Activated T-cell treated with anti-CD3 and anti-CD28 coated beads, Interleukin-2, amount 50 U/mL, for 24 hours (primary cell): ENCODE results near the gene BTBD16.

Experiments used
- DNase-seq: peaks from one replicate; pipeline ENCODE4 v3.0.0-alpha.2; 2020
- H3K27ac Mint-ChIP-seq: 2 replicates; pipeline ENCODE4 v1.8.0; 2020; ENCODE audit warnings: mild to moderate bottlenecking, mixed read lengths
- H3K27me3 Mint-ChIP-seq: 2 replicates; pipeline ENCODE4 v1.8.0; 2020; ENCODE audit warnings: mixed read lengths
- H3K36me3 Mint-ChIP-seq: 2 replicates; pipeline ENCODE4 v1.8.0; 2020; ENCODE audit warnings: low read depth, mixed read lengths
- H3K4me1 Mint-ChIP-seq: 2 replicates; pipeline ENCODE4 v1.8.0; 2020; ENCODE audit warnings: low read depth, mixed read lengths
- H3K4me3 Mint-ChIP-seq: 2 replicates; pipeline ENCODE4 v1.8.0; 2020; ENCODE audit warnings: mild to moderate bottlenecking, moderate library complexity, mixed read lengths
- H3K9me3 Mint-ChIP-seq: 2 replicates; pipeline ENCODE4 v1.8.0; 2020; ENCODE audit warnings: mixed read lengths

The BTBD16 gene

GRCh38 chr10:122277526-122278136 is 6.5 kb downstream of the BTBD16 start:
- no peak for DNase-seq
- Mint-ChIP-seq H3K4me3 (no peak overlapping the region), H3K36me3 (no peaks in the 10 kb centered on the region), H3K27ac (no peak overlapping the region), H3K27me3 (peaks cover 19% of the 10 kb centered on the region), H3K9me3 (no peaks in the 10 kb centered on the region), H3K4me1 (peaks cover 2% of the 10 kb centered on the region)

- no peak for DNase-seq
- Mint-ChIP-seq H3K27ac (no peak overlapping the region), H3K36me3 (no peaks in the 10 kb centered on the region), H3K9me3 (no peaks in the 10 kb centered on the region), H3K4me3 (no peak overlapping the region), H3K27me3 (peaks cover 25% of the 10 kb centered on the region), H3K4me1 (peaks cover 2% of the 10 kb centered on the region)
Observed at GRCh38 chr10:122279725-122280141, 8.6 kb downstream of the BTBD16 start.

GRCh38 chr10:122280156-122280555 is 9.1 kb downstream of the BTBD16 start:
- H3K27ac Mint-ChIP-seq: no peak overlapping the region
- no peak for DNase-seq
- peaks cover 2% of the 10 kb centered on the region for H3K4me1 Mint-ChIP-seq
- peaks cover 25% of the 10 kb centered on the region for H3K27me3 Mint-ChIP-seq
- no peak overlapping the region for H3K4me3 Mint-ChIP-seq
- H3K9me3 Mint-ChIP-seq: no peaks in the 10 kb centered on the region
- H3K36me3 Mint-ChIP-seq: no peaks in the 10 kb centered on the region

GRCh38 chr10:122281018-122281626 is 10.0 kb downstream of the BTBD16 start:
- no peaks in the 10 kb centered on the region for H3K9me3 Mint-ChIP-seq
- H3K36me3 Mint-ChIP-seq: no peaks in the 10 kb centered on the region
- H3K27ac Mint-ChIP-seq: no peak overlapping the region
- peaks cover 25% of the 10 kb centered on the region for H3K27me3 Mint-ChIP-seq
- peaks cover 2% of the 10 kb centered on the region for H3K4me1 Mint-ChIP-seq
- no peak overlapping the region for H3K4me3 Mint-ChIP-seq
- DNase-seq: no peak

GRCh38 chr10:122281751-122282150 is 10.7 kb downstream of the BTBD16 start:
- Mint-ChIP-seq H3K4me3 (no peak overlapping the region), H3K36me3 (no peaks in the 10 kb centered on the region), H3K27ac (no peak overlapping the region), H3K4me1 (peaks cover 2% of the 10 kb centered on the region), H3K27me3 (peaks cover 25% of the 10 kb centered on the region), H3K9me3 (no peaks in the 10 kb centered on the region)
- DNase-seq: no peak

GRCh38 chr10:122282253-122282671 is 11.2 kb downstream of the BTBD16 start:
- Mint-ChIP-seq H3K27me3 (peaks cover 25% of the 10 kb centered on the region), H3K4me3 (no peak overlapping the region), H3K9me3 (no peaks in the 10 kb centered on the region), H3K4me1 (peaks cover 2% of the 10 kb centered on the region), H3K36me3 (no peaks in the 10 kb centered on the region), H3K27ac (no peak overlapping the region)
- DNase-seq: no peak

- Mint-ChIP-seq H3K4me1 (peaks cover 2% of the 10 kb centered on the region), H3K27ac (no peak overlapping the region), H3K4me3 (no peak overlapping the region), H3K36me3 (no peaks in the 10 kb centered on the region), H3K27me3 (peaks cover 26% of the 10 kb centered on the region), H3K9me3 (no peaks in the 10 kb centered on the region)
- no peak for DNase-seq
Observed at GRCh38 chr10:122282909-122283308, 11.8 kb downstream of the BTBD16 start.

GRCh38 chr10:122285506-122286444 is 14.7 kb downstream of the BTBD16 start:
- peaks cover 16% of the 10 kb centered on the region for H3K27me3 Mint-ChIP-seq
- no peaks in the 10 kb centered on the region for H3K36me3 Mint-ChIP-seq
- no peak overlapping the region for H3K4me3 Mint-ChIP-seq
- H3K4me1 Mint-ChIP-seq: no peaks in the 10 kb centered on the region
- H3K27ac Mint-ChIP-seq: no peak overlapping the region
- no peak for DNase-seq
- no peaks in the 10 kb centered on the region for H3K9me3 Mint-ChIP-seq

GRCh38 chr10:122286867-122287266 is 15.8 kb downstream of the BTBD16 start:
- H3K9me3 Mint-ChIP-seq: no peaks in the 10 kb centered on the region

GRCh38 chr10:122287570-122287969 is 16.5 kb downstream of the BTBD16 start:
- peaks cover 9% of the 10 kb centered on the region for H3K27me3 Mint-ChIP-seq
- no peak overlapping the region for H3K4me3 Mint-ChIP-seq
- no peaks in the 10 kb centered on the region for H3K36me3 Mint-ChIP-seq
- no peaks in the 10 kb centered on the region for H3K9me3 Mint-ChIP-seq
- DNase-seq: no peak
- H3K27ac Mint-ChIP-seq: no peak overlapping the region
- H3K4me1 Mint-ChIP-seq: no peaks in the 10 kb centered on the region

More at GRCh38 chr10:122286867-122287266, 15.8 kb downstream of the BTBD16 start:
- no peak for DNase-seq
- H3K27me3 Mint-ChIP-seq: peaks cover 14% of the 10 kb centered on the region
- no peaks in the 10 kb centered on the region for H3K36me3 Mint-ChIP-seq
- no peaks in the 10 kb centered on the region for H3K4me1 Mint-ChIP-seq
- H3K4me3 Mint-ChIP-seq: no peak overlapping the region
- no peak overlapping the region for H3K27ac Mint-ChIP-seq

GRCh38 chr10:122288262-122288661 is 17.2 kb downstream of the BTBD16 start:
- no peak overlapping the region for H3K27ac Mint-ChIP-seq
- DNase-seq: no peak
- peaks cover 1% of the 10 kb centered on the region for H3K4me1 Mint-ChIP-seq
- H3K4me3 Mint-ChIP-seq: no peak overlapping the region
- H3K36me3 Mint-ChIP-seq: no peaks in the 10 kb centered on the region
- H3K27me3 Mint-ChIP-seq: peaks cover 5% of the 10 kb centered on the region
- no peaks in the 10 kb centered on the region for H3K9me3 Mint-ChIP-seq

GRCh38 chr10:122288917-122289316 is 17.8 kb downstream of the BTBD16 start:
- Mint-ChIP-seq H3K27ac (no peak overlapping the region), H3K27me3 (peaks cover 4% of the 10 kb centered on the region), H3K36me3 (no peaks in the 10 kb centered on the region), H3K9me3 (no peaks in the 10 kb centered on the region), H3K4me1 (peaks cover 3% of the 10 kb centered on the region), H3K4me3 (no peak overlapping the region)
- DNase-seq: no peak

- Mint-ChIP-seq H3K27ac (no peak overlapping the region), H3K4me1 (peaks cover 8% of the 10 kb centered on the region), H3K9me3 (no peaks in the 10 kb centered on the region), H3K36me3 (no peaks in the 10 kb centered on the region), H3K27me3 (peaks cover 3% of the 10 kb centered on the region), H3K4me3 (no peak overlapping the region)
- DNase-seq: no peak
Observed at GRCh38 chr10:122290334-122290733, 19.2 kb downstream of the BTBD16 start.

- Mint-ChIP-seq H3K27ac (no peak overlapping the region), H3K9me3 (no peaks in the 10 kb centered on the region), H3K36me3 (no peaks in the 10 kb centered on the region), H3K4me1 (peaks cover 9% of the 10 kb centered on the region), H3K27me3 (peaks cover 3% of the 10 kb centered on the region), H3K4me3 (no peak overlapping the region)
- DNase-seq: no peak
Observed at GRCh38 chr10:122290833-122291532, 19.9 kb downstream of the BTBD16 start.
